Effector memory CD8-positive, alpha-beta T cell (primary cell): ENCODE data around the gene PDZD2.
A peak's percentile ranks its signal among the peaks of the same experiment; 100 is the strongest.
"Not testable (repeated sequence)": the region's sequence is repeated elsewhere in the genome, so short reads cannot be mapped to it uniquely, and the experiment has no call there.

Source experiments
- ATAC-seq: fragments of 150-1000 bp; cut with Tn5 transposase; replicated peaks from 2 replicates; pipeline ENCODE4 v1.10.0; 2021; ENCODE audit warnings: mild to moderate bottlenecking, moderate library complexity
- DNase-seq, 3 experiments: peaks; one replicate each; pipeline ENCODE4 v3.0.0; 2021
- H3K27ac Mint-ChIP-seq, 2 donors: one replicate each; pipeline ENCODE4 v1.8.0; 2022; ENCODE audit warnings: mild to moderate bottlenecking in 2 of 2, mixed read lengths in 2 of 2, moderate library complexity in 2 of 2
- H3K27me3 Mint-ChIP-seq, 2 donors: one replicate each; pipeline ENCODE4 v1.8.0; 2022; ENCODE audit warnings: mixed read lengths in 2 of 2
- H3K36me3 Mint-ChIP-seq: one replicate; pipeline ENCODE4 v1.8.0; 2022; ENCODE audit warnings: mild to moderate bottlenecking, moderate library complexity, mixed read lengths; ENCODE audit not compliant: insufficient read depth
- H3K4me1 Mint-ChIP-seq, 2 donors: one replicate each; pipeline ENCODE4 v1.8.0; 2022; ENCODE audit warnings: low read depth in 2 of 2, mixed read lengths in 2 of 2
- H3K4me3 Mint-ChIP-seq, 2 donors: one replicate each; pipeline ENCODE4 v1.8.0; 2022; ENCODE audit warnings: mild to moderate bottlenecking in 2 of 2, mixed read lengths in 2 of 2, moderate library complexity in 2 of 2
- H3K9me3 Mint-ChIP-seq, 2 donors: one replicate each; pipeline ENCODE4 v1.8.0; 2022; ENCODE audit warnings: mixed read lengths in 2 of 2

The PDZD2 gene

DNA sequence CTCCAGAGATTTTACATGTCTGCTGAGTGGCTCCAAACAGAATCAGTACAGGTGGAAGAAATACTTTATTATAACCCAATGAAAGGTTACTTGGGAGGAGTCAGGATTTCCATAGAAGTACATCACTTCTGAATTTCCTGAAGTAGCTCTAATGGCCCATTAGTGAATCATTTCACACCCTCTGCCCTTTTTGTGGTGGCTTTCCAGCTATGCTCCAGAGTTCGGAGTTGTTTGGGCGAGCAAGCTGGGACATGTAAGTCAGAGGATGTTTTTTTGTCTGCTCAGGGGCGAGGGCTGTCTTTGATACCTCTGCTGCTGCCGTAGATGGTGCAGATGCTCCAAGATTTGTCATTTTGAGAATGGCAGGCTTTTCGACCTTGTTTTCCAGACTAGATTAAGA lies 309.1 kb downstream of the PDZD2 start:
- ATAC-seq (no peak), DNase-seq (no peak)
- no peaks in the 10 kb centered on the region for H3K36me3 Mint-ChIP-seq
- H3K27ac Mint-ChIP-seq, result peak overlapping the region in 1 of 2 donors; percentile 15
- H3K27me3 Mint-ChIP-seq, result no peaks in the 10 kb centered on the region
- no peak overlapping the region for H3K4me3 Mint-ChIP-seq
- peaks cover 0 to 3% of the 10 kb centered on the region in 2 donors for H3K4me1 Mint-ChIP-seq
- H3K9me3 Mint-ChIP-seq, result no peaks in the 10 kb centered on the region

DNA sequence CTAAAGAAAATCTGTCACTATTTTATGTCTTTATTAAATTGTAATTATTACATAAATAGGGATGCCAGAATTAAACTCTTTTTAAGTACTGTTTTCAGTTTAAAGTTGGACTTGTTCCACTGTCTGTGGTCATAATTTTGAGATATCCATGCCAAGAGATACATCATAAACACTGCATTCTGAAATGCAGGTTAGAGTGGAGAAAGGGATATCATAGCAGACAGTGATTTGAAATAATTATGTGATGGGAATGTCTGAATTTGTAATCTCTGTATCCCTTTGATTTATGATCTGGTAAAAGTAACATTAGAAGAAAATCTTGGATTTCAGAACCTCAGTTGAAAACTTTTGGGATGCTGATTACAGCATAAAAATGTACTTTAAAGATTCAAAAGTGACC lies 313.1 kb downstream of the PDZD2 start:
- Mint-ChIP-seq H3K27ac (no peak overlapping the region), H3K4me1 (peaks cover 0 to 3% of the 10 kb centered on the region in 2 donors), H3K4me3 (no peak overlapping the region), H3K36me3 (no peaks in the 10 kb centered on the region), H3K9me3 (no peaks in the 10 kb centered on the region), H3K27me3 (peaks cover 0 to 7% of the 10 kb centered on the region in 2 donors)
- DNase-seq (no peak), ATAC-seq (no peak)

DNA sequence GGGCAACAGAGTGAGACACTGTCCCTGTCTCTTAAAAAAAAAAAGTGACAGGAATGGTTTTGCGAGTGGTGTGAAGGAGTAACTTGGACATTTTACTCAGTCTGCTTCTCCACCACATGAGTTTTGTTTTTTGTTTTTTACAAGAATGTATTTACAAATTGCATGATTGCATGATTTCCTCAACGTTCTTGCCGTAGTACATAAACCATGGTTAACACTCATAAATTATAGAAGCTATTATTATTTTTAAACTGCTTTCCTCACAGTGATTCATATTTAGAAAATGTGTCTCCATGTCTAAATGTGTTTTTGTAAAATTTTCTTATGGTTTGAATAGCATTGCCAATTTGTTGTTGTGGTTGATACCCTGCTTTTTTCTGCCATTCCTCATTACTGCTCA lies 315.2 kb downstream of the PDZD2 start:
- no peak for DNase-seq
- H3K4me1 Mint-ChIP-seq, result no peaks in the 10 kb centered on the region
- H3K36me3 Mint-ChIP-seq, result no peaks in the 10 kb centered on the region
- no peak overlapping the region for H3K4me3 Mint-ChIP-seq
- no peak overlapping the region for H3K27ac Mint-ChIP-seq
- no peak for ATAC-seq
- H3K27me3 Mint-ChIP-seq, result peaks cover 0 to 7% of the 10 kb centered on the region in 2 donors
- H3K9me3 Mint-ChIP-seq, result no peaks in the 10 kb centered on the region

DNA sequence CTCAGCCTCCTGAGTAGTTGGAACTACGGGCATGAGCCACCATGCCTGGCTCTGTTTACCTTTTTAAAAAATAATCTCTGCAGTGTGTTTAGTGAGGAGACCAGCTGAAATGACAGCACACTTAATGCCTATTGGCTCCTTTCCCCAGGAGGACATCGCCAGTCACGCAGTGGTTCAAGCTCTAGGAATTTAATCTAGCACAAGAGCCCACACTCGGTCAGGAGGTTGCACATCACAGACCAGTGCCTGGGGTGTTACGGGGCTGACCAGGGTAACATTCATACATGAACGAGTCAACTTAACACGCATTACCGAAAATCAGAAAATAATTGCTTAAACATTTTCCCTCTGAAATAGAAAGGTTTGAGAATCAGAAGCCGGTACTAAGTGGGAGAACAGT lies 318.2 kb downstream of the PDZD2 start:
- Mint-ChIP-seq H3K9me3 (no peaks in the 10 kb centered on the region), H3K4me1 (no peaks in the 10 kb centered on the region), H3K36me3 (no peaks in the 10 kb centered on the region), H3K27me3 (peaks cover 0 to 18% of the 10 kb centered on the region in 2 donors), H3K4me3 (no peak overlapping the region), H3K27ac (no peak overlapping the region)
- no peak for DNase-seq
- no peak for ATAC-seq

DNA sequence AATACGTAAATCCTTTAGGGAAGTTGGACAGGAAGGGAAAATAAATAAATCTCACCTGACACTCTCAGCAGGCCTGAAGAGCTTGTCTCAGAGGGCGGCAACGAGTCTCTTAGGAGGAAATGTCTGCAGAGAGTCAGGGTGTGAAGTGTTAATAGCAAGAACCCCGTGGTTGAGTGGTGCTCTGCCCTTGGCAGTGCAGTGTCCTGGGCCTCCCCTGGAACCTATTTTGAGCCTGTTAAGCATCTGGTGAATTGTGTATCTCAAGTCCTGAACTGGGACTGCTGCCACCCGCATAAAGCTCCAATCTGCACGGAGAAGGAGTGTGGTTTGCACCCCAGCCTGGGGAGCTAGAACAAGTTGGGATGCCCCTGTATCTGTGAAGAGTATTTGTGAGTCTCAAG lies 323.4 kb downstream of the PDZD2 start:
- H3K27me3 Mint-ChIP-seq, result peaks cover 8 to 35% of the 10 kb centered on the region in 2 donors
- no peaks in the 10 kb centered on the region for H3K9me3 Mint-ChIP-seq
- DNase-seq, result no peak

DNA sequence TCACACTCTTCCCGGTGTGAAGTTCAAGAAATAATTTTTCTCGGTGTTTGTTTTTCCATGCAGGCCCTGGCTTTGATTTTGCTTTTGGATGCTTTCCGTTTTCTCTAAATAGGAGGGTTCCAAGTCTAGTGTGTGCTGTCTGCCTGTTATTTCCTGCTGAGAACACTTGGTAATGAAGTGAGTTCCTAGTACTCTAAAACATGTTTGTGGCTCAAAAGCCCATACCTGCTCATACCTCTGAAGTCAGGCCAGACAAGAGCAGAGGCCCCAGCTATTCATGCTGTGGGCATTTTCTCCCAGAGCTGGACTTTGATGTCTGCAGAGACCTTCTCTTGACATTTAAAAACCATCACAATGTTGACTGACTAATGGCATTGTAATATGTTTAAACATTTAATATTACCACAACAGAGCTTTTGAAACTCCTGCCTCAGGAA lies 324.0 kb downstream of the PDZD2 start:
- Mint-ChIP-seq H3K4me3 (no peak overlapping the region), H3K27ac (no peak overlapping the region)
- DNase-seq, result no peak

More for the DNA sequence above, 323.4 kb downstream of the PDZD2 start:
- no peak overlapping the region for H3K27ac Mint-ChIP-seq
- no peaks in the 10 kb centered on the region for H3K36me3 Mint-ChIP-seq
- no peak overlapping the region for H3K4me3 Mint-ChIP-seq
- no peak for ATAC-seq
- H3K4me1 Mint-ChIP-seq, result no peaks in the 10 kb centered on the region

DNA sequence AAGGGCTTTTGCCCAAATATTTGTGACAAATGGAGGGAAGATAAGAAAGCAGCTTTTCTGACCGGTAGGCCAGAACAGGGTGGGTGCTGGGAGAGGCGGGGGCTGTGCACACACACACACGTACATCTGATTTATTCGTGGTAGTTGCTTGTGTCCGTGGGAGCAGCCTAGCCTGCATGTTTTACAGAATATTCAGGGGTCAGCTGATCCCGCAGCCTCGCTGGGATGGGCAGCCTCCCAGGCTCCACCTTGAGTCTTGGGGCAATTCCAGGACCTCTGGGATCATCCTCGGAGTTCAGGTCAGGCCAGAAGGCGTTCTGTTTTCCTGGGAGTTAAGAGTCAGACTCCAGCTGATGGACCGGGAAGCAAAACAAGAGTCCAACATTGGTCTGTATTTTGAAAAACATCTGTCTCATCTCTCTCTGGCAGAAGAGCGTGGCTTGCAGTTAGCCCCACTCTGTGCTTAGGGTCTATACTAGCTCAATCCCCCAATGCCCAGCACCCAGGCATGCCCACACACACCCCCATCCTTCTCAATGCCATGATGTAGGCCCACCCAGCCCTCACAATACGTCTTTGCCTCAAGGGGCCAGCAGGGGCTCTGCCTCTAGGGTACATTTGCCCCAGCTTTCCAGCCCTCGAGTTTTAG lies 324.6 kb downstream of the PDZD2 start:
- H3K27ac Mint-ChIP-seq, result no peak overlapping the region
- H3K4me3 Mint-ChIP-seq, result no peak overlapping the region
- DNase-seq (no peak), ATAC-seq (no peak)
- H3K36me3 Mint-ChIP-seq, result no peaks in the 10 kb centered on the region
- no peaks in the 10 kb centered on the region for H3K4me1 Mint-ChIP-seq
- H3K9me3 Mint-ChIP-seq, result no peaks in the 10 kb centered on the region
- H3K27me3 Mint-ChIP-seq, result peaks cover 8 to 35% of the 10 kb centered on the region in 2 donors

More for the DNA sequence above, 324.0 kb downstream of the PDZD2 start:
- Mint-ChIP-seq H3K4me1 (no peaks in the 10 kb centered on the region), H3K9me3 (no peaks in the 10 kb centered on the region), H3K36me3 (no peaks in the 10 kb centered on the region), H3K27me3 (peaks cover 8 to 35% of the 10 kb centered on the region in 2 donors)
- ATAC-seq, result no peak

DNA sequence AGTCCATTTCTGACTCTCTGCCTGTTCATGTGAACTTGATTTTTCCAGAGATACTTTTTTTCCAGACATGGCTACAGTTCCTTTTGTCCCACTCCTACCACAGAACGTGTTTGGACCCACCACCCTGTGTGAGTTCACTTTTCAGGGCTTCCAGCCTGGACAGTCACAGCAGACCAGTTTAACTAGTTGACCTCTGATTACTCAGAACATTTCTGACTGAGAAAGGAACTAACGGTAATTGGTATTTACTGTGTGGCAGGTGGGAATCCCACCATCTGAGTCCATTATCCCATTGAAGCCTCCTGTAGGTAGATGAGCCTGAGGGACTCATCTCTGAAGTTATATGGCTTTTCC lies 325.1 kb downstream of the PDZD2 start:
- Mint-ChIP-seq H3K4me3 (no peak overlapping the region), H3K27me3 (peaks cover 8 to 35% of the 10 kb centered on the region in 2 donors), H3K4me1 (no peaks in the 10 kb centered on the region), H3K36me3 (no peaks in the 10 kb centered on the region), H3K9me3 (no peaks in the 10 kb centered on the region), H3K27ac (no peak overlapping the region)
- ATAC-seq (no peak), DNase-seq (no peak)

DNA sequence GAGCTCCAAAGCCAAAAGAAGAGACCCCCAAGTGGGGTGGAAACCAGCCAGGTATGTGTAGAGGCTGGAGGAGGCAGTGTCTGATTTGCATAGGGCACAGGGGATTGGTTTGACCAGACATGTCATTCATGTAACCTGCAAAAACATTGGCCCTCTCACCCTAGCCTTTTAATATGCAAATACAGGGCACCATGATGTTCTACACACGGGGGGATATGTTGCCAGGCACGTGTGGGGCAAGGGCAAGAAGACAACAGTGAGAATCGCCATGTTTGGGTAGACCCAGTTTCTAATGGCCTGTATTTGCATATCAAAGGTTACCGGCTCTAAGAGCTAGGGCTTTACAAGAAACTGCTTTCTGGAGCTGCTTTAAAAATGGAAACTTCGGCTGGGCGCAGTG lies 326.3 kb downstream of the PDZD2 start:
- Mint-ChIP-seq H3K27me3 (peaks cover 8 to 31% of the 10 kb centered on the region in 2 donors), H3K4me3 (no peak overlapping the region), H3K4me1 (no peaks in the 10 kb centered on the region), H3K36me3 (no peaks in the 10 kb centered on the region), H3K27ac (no peak overlapping the region), H3K9me3 (no peaks in the 10 kb centered on the region)
- ATAC-seq (no peak), DNase-seq (no peak)

DNA sequence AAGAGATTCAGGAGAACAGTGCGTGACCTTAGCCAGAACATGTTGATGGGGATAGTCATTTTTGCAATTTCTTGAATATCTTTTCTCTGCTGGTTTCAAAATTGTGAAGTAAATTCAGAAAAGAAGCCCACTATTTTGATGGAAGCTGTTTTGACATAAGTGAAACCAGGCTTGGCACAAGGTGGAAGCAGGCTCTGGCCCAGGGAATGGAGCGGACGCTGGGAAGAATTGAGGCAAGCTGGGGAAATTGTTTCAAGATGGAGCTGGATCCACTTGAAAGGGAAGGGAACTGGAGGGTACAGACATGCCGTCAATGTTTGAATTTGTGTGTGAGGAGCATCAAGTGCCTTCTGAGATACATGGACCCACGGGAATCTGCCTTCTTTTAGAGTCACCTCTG lies 328.0 kb downstream of the PDZD2 start:
- H3K4me1 Mint-ChIP-seq, result no peaks in the 10 kb centered on the region
- no peaks in the 10 kb centered on the region for H3K9me3 Mint-ChIP-seq
- no peaks in the 10 kb centered on the region for H3K36me3 Mint-ChIP-seq
- no peak for ATAC-seq
- H3K27ac Mint-ChIP-seq, result no peak overlapping the region
- peaks cover 8 to 25% of the 10 kb centered on the region in 2 donors for H3K27me3 Mint-ChIP-seq
- no peak overlapping the region for H3K4me3 Mint-ChIP-seq
- DNase-seq, result no peak

DNA sequence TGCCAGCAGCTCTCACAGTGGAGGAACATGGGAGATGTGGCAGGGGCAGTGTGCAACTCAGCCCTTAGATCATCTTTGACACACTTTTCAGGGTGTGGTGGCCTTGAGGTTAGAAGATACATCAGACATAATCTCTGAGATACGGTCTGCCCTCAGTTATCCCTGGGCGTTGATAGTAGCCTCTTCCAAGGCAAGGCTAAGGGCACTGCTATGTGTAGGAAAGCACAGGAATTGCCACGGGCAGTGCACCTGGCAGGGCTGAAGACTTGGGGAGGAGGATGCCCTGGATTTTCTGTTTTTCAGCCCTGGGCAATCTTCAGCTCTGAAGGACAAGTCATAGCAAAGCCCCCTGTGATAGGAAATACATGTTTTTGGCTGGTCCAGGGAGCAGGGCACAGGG lies 328.5 kb downstream of the PDZD2 start:
- Mint-ChIP-seq H3K9me3 (no peaks in the 10 kb centered on the region), H3K27ac (no peak overlapping the region), H3K4me1 (no peaks in the 10 kb centered on the region), H3K4me3 (no peak overlapping the region), H3K36me3 (no peaks in the 10 kb centered on the region), H3K27me3 (peaks cover 8 to 25% of the 10 kb centered on the region in 2 donors)
- ATAC-seq (no peak), DNase-seq (no peak)

DNA sequence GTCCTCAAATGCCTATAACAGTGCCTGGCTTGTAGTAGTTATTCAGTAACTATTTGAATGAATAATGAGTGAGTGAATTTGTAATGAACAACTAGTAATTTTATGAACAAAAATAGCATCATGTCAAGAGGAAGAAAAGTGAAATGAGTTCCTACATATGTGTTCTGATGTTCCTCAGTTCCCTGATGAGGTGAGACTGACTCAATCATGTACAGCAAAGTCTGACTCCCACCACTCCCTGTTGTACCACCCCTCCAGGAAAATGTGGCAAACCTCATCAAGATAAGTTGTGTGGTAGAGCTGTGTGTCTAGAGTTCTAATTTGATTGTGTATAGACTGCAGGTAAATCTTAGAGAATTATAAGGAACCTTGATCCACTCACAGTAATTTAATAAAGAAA lies 333.6 kb downstream of the PDZD2 start:
- H3K27me3 Mint-ChIP-seq, result no peaks in the 10 kb centered on the region
- no peak for ATAC-seq
- no peak for DNase-seq
- H3K9me3 Mint-ChIP-seq, result no peaks in the 10 kb centered on the region
- no peak overlapping the region for H3K4me3 Mint-ChIP-seq
- H3K27ac Mint-ChIP-seq, result no peak overlapping the region
- no peaks in the 10 kb centered on the region for H3K36me3 Mint-ChIP-seq
- peaks cover 0 to 4% of the 10 kb centered on the region in 2 donors for H3K4me1 Mint-ChIP-seq

DNA sequence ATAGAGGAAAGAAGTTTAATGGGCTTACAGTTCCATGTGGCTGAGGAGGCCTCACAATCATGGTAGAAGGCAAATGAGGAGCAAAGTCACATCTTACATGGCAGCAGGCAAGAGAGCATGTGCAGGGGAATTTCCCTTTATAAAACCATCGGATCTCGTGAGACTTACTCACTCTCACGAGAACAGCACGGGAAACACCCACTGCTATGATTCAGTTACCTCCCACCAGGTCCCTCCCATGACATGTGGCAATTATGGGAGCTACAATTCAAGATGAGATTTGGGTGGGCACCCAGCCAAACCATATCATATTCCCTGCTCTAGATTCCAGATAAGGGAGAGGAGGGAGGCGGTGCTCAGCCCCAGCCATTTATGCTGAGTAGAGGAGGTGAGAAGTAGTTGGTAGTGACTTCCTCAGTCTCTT lies 336.3 kb downstream of the PDZD2 start:
- not testable (repeated sequence) for ATAC-seq, DNase-seq, H3K27ac Mint-ChIP-seq

DNA sequence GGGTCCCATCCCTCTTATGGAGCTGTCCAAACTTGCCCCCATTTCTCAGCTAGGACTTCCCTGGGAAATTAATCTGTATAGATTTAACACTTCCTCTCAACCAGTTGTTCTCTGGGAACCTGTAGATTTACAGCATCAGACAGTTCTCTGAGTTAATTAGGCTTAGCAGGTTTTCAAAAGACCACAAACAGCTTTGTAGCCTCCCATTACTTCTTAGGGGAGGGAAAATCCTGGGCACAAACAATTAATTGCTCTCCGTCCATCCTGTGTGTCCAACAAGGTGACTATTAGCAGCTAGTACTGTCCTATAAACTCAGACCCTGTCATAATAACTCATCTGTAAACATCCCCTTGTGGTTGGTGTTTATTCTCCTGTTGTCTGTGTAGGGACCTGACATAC lies 337.2 kb downstream of the PDZD2 start:
- Mint-ChIP-seq H3K36me3 (no peaks in the 10 kb centered on the region), H3K4me1 (peaks cover 0 to 4% of the 10 kb centered on the region in 2 donors), H3K4me3 (no peak overlapping the region), H3K27me3 (peaks cover 0 to 2% of the 10 kb centered on the region in 2 donors), H3K27ac (no peak overlapping the region), H3K9me3 (no peaks in the 10 kb centered on the region)
- no peak for DNase-seq
- ATAC-seq, result no peak

More for the DNA sequence above, 336.3 kb downstream of the PDZD2 start:
- H3K9me3 Mint-ChIP-seq, H3K4me1 Mint-ChIP-seq, H3K27me3 Mint-ChIP-seq, H3K36me3 Mint-ChIP-seq, H3K4me3 Mint-ChIP-seq: not testable (repeated sequence)
